Caco-2 (cell line): ENCODE data around the gene SCFD2. TPM values are rescaled to one million over a fixed set of nuclear protein-coding genes. Genes with fewer than 3 reads are reported as not detected.

Experiments used
- BruUV-seq: library from RNA; stranded (reverse); fragments of 400-500 nt; replicated peaks from 2 replicates; lab custom pipeline; 2021; lab: Mats Ljungman, UMichigan
- CTCF ChIA-PET: fragments of 300-600 bp; sonication (Branson Sonifier 250); formaldehyde crosslinking; loops from one replicate; lab custom pipeline; 2022; ENCODE audit warnings: antibody characterized with exemption; lab: Charles Lee
- POLR2A ChIA-PET: fragments of 300-600 bp; sonication (Branson Sonifier 250); formaldehyde crosslinking; loops from one replicate; lab custom pipeline; 2022; ENCODE audit warnings: antibody characterized with exemption; lab: Charles Lee
- DNase-seq, 2 experiments: peaks; one replicate each; pipeline versions ENCODE4 v3.0.0 to v3.0.0-alpha.2; 2020 to 2022
- H3K27me3 ChIP-seq: replicated peaks from 2 replicates; pipeline ENCODE4 v1.6.0; 2011; ENCODE audit warnings: low read length; ENCODE audit not compliant: control insufficient read depth, insufficient read depth
- H3K36me3 ChIP-seq: 2 replicates; pipeline ENCODE4 v1.5.1; 2011; ENCODE audit warnings: low read length; ENCODE audit not compliant: control insufficient read depth, insufficient read depth
- H3K4me1 ChIP-seq: fragments of 250-450 bp; sonication (Bioruptor Pico); 2 replicates; pipeline ENCODE4 v1.5.1; 2020; ENCODE audit warnings: mild to moderate bottlenecking
- H3K4me3 ChIP-seq: 2 replicates; pipeline ENCODE4 v1.5.1; 2011; ENCODE audit warnings: low read depth, mild to moderate bottlenecking, control low read depth, low read length
- H3K9me3 ChIP-seq: fragments of 250-450 bp; sonication (Bioruptor Pico); 2 replicates; pipeline ENCODE4 v1.5.1; 2020; ENCODE audit warnings: mild to moderate bottlenecking, moderate library complexity
- H3K27ac Mint-ChIP-seq: one replicate; pipeline ENCODE4 v1.8.0; 2022; ENCODE audit warnings: mixed read lengths; ENCODE audit not compliant: unreplicated experiment
- H3K27me3 Mint-ChIP-seq: one replicate; pipeline ENCODE4 v1.8.0; 2022; ENCODE audit warnings: mixed read lengths; ENCODE audit not compliant: insufficient read depth, unreplicated experiment
- H3K36me3 Mint-ChIP-seq: one replicate; pipeline ENCODE4 v1.8.0; 2022; ENCODE audit warnings: mild to moderate bottlenecking, mixed read lengths; ENCODE audit not compliant: insufficient read depth, unreplicated experiment
- H3K4me1 Mint-ChIP-seq: one replicate; pipeline ENCODE4 v1.8.0; 2022; ENCODE audit warnings: low read depth, mixed read lengths; ENCODE audit not compliant: unreplicated experiment
- H3K4me3 Mint-ChIP-seq: one replicate; pipeline ENCODE4 v1.8.0; 2022; ENCODE audit warnings: mild to moderate bottlenecking, moderate library complexity, mixed read lengths; ENCODE audit not compliant: unreplicated experiment
- H3K9me3 Mint-ChIP-seq: one replicate; pipeline ENCODE4 v1.8.0; 2022; ENCODE audit warnings: mixed read lengths; ENCODE audit not compliant: unreplicated experiment
- CTCF ChIP-seq, 2 experiments: fragments of 200-600 bp in 1 of 2; IDR thresholded peaks; 1 replicate in 1 of 2; 2 replicates in 1 of 2; pipeline versions ENCODE4 v1.5.1 to v1.8.0; 2011 to 2022; ENCODE audit warnings: antibody characterized with exemption in 1 of 2, control low read depth in 1 of 2, inconsistent platforms in 1 of 2, low read depth in 1 of 2, low read length in 1 of 2, mild to moderate bottlenecking in 1 of 2, moderate library complexity in 1 of 2; ENCODE audit not compliant: insufficient read depth in 1 of 2, severe bottlenecking in 1 of 2, unreplicated experiment in 1 of 2
- intact Hi-C: fragments of 100-400 bp; cut with micrococcal nuclease; formaldehyde crosslinking; loops from one replicate; pipeline ENCODE4 v1.10.0; 2022; ENCODE audit not compliant: unreplicated experiment
- total RNA-seq: library from RNA; stranded (reverse); gene quantifications from 2 replicates; pipeline ENCODE4 v1.2.3, GENCODE V29; 2022

Gene SCFD2
- total RNA-seq, 1 experiment from 2014 or later, result 12.2 TPM

- no TSS peak for BruUV-seq
- Histone ChIP-seq H3K4me3 (no peak overlapping the region), H3K4me1 (peaks cover 37% of the 10 kb centered on the region), H3K36me3 (no peaks in the 10 kb centered on the region), H3K9me3 (no peaks in the 10 kb centered on the region), H3K27me3 (no peaks in the 10 kb centered on the region)
- Mint-ChIP-seq H3K27ac (no peak overlapping the region), H3K4me1 (peaks cover 13% of the 10 kb centered on the region), H3K9me3 (peaks cover 13% of the 10 kb centered on the region), H3K36me3 (no peaks in the 10 kb centered on the region), H3K4me3 (no peak overlapping the region), H3K27me3 (no peaks in the 10 kb centered on the region)
- intact Hi-C loops, result loop anchor here (5.0 kb wide), 1 partner anchor 81 kb away; no protein-coding TSS in a partner anchor
- no peak for DNase-seq
- no peak for TF ChIP-seq CTCF (IDR thresholded peaks at IDR 0.05; ENCODE audit: insufficient read depth in 1 of 2, low read depth in 1 of 2, low read length in 1 of 2, severe bottlenecking in 1 of 2, unreplicated experiment in 1 of 2)
- CTCF ChIA-PET, result interaction anchor here (0.6 kb wide), 1 partner anchor 1101 kb away, joined by 3 read pairs; no protein-coding TSS in a partner anchor
- POLR2A ChIA-PET, result no interaction called here
These were observed 242.7 kb downstream of the SCFD2 start for GRCh38 chr4:53123171-53123570.

DNA sequence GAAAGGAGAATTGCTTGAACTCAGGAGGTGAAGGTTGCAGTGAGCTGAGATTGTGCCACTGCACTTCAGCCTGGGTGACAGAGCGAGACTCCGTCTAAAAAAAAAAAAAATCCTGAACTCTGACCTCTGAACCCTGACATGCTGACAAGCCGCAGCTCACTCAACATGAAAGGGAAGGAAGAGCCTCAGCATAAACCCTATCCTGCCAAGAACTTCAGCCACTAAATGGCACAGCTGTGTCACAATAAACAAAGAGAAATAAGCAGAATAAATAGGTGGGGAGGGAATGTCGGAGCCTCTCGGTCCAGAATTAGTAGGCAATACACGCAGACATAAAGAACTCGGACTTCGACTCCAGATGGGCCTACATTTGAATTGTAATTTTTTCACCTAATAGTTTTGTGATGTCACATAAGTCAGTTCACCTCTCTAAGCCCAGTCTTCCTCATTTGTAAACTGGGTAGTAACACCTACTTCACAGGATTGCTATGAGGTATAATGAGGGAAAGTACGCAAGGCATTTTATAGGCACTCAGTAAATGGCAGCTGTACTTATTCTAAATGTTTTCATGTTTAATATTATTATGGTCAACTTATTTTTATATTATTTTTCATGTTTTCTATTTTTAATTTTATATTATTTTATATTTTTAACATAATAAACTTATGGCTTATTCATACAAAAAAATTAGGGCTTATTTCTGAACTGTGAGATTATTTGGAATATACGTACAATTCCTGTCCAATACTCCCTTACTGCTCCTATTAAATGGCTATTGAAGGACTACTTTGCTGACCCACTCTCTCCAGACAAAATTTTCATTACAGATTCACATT, 243.4 kb downstream of the SCFD2 start:
- Mint-ChIP-seq H3K27ac (peak overlapping the region; percentile 19), H3K9me3 (peaks cover 13% of the 10 kb centered on the region), H3K27me3 (no peaks in the 10 kb centered on the region), H3K4me3 (no peak overlapping the region), H3K4me1 (peaks cover 13% of the 10 kb centered on the region), H3K36me3 (no peaks in the 10 kb centered on the region)
- intact Hi-C loops, result loop anchor here (1.0 to 5.0 kb wide), 2 partner anchors 80 to 102 kb away; no protein-coding TSS in a partner anchor
- no peak for TF ChIP-seq CTCF (IDR thresholded peaks at IDR 0.05; ENCODE audit: insufficient read depth in 1 of 2, low read depth in 1 of 2, low read length in 1 of 2, severe bottlenecking in 1 of 2, unreplicated experiment in 1 of 2)
- H3K4me1 ChIP-seq, result peaks cover 37% of the 10 kb centered on the region
- BruUV-seq, result no TSS peak
- CTCF ChIA-PET, result no interaction called here
- no peak for DNase-seq
- POLR2A ChIA-PET, result no interaction called here
- no peaks in the 10 kb centered on the region for H3K9me3 ChIP-seq
- H3K36me3 ChIP-seq, result no peaks in the 10 kb centered on the region
- no peak overlapping the region for H3K4me3 ChIP-seq
- H3K27me3 ChIP-seq, result no peaks in the 10 kb centered on the region

- Histone ChIP-seq H3K4me3 (no peak overlapping the region), H3K27me3 (no peaks in the 10 kb centered on the region), H3K9me3 (no peaks in the 10 kb centered on the region), H3K4me1 (peaks cover 37% of the 10 kb centered on the region), H3K36me3 (no peaks in the 10 kb centered on the region)
- Mint-ChIP-seq H3K9me3 (peaks cover 8% of the 10 kb centered on the region), H3K27me3 (no peaks in the 10 kb centered on the region), H3K27ac (no peak overlapping the region), H3K4me3 (no peak overlapping the region), H3K36me3 (no peaks in the 10 kb centered on the region), H3K4me1 (peaks cover 9% of the 10 kb centered on the region)
- DNase-seq, result no peak
- POLR2A ChIA-PET, result no interaction called here
- no TSS peak for BruUV-seq
- TF ChIP-seq CTCF (IDR thresholded peaks at IDR 0.05; ENCODE audit: insufficient read depth in 1 of 2, low read depth in 1 of 2, low read length in 1 of 2, severe bottlenecking in 1 of 2, unreplicated experiment in 1 of 2), result no peak
- intact Hi-C loops, result loop anchor here (5.0 kb wide), 1 partner anchor 79 kb away; no protein-coding TSS in a partner anchor
- CTCF ChIA-PET, result no interaction called here
These were observed 244.5 kb downstream of the SCFD2 start for GRCh38 chr4:53121264-53121865.
